CD14-positive monocyte (primary cell): Measurements from ENCODE around the gene ENTREP1. TPM values are rescaled to one million over a fixed set of nuclear protein-coding genes. Genes with fewer than 3 reads are reported as not detected.

Source experiments
- DNase-seq, 3 donors: peaks; one replicate each; pipeline ENCODE4 v3.0.0-alpha.2; 2011 to 2022
- H2AFZ ChIP-seq: 2 replicates; pipeline ENCODE4 v1.6.0; 2012; ENCODE audit warnings: mild to moderate bottlenecking, low read depth, low read length, inconsistent platforms; ENCODE audit not compliant: insufficient read depth, poor library complexity, severe bottlenecking
- H3K27ac ChIP-seq, 2 donors: 1 replicate in 1 of 2; 2 replicates in 1 of 2; pipeline ENCODE4 v1.5.1; 2012 to 2013; ENCODE audit warnings: low read length in 2 of 2, control low read depth in 1 of 2, inconsistent platforms in 1 of 2, low read depth in 1 of 2, mild to moderate bottlenecking in 1 of 2
- H3K27me3 ChIP-seq, 2 donors: one replicate each; pipeline versions ENCODE4 v1.6.0 to v1.6.1; 2011 to 2013; ENCODE audit warnings: low read length in 2 of 2; ENCODE audit not compliant: control insufficient read depth in 2 of 2, insufficient read depth in 2 of 2
- H3K36me3 ChIP-seq, 2 donors: replicated peaks in 1 of 2; 1 replicate in 1 of 2; 2 replicates in 1 of 2; pipeline versions ENCODE4 v1.5.1 to v1.6.1; 2012 to 2013; ENCODE audit warnings: low read length in 2 of 2, control low read depth in 1 of 2, inconsistent platforms in 1 of 2, mild to moderate bottlenecking in 1 of 2; ENCODE audit not compliant: insufficient read depth in 2 of 2, control insufficient read depth in 1 of 2
- H3K4me1 ChIP-seq, 2 donors: 1 replicate in 1 of 2; 2 replicates in 1 of 2; pipeline versions ENCODE4 v1.5.1 to v1.6.1; 2012 to 2013; ENCODE audit warnings: low read length in 2 of 2, control low read depth in 1 of 2, inconsistent platforms in 1 of 2, mild to moderate bottlenecking in 1 of 2, moderate library complexity in 1 of 2; ENCODE audit not compliant: insufficient read depth in 2 of 2, control insufficient read depth in 1 of 2
- H3K4me2 ChIP-seq: replicated peaks from 2 replicates; pipeline ENCODE3; 2012; ENCODE audit warnings: low read length, moderate library complexity, mild to moderate bottlenecking; ENCODE audit not compliant: poor library complexity, severe bottlenecking; ENCODE audit errors: extremely low read depth
- H3K4me3 ChIP-seq, 3 experiments: fragments of 200-600 bp in 1 of 3; sonication (generic) in 1 of 3; replicated peaks in 1 of 3; 1 replicate in 2 of 3; 2 replicates in 1 of 3; pipeline ENCODE4 v1.5.1; 2011 to 2013; ENCODE audit warnings: low read length in 3 of 3, mild to moderate bottlenecking in 3 of 3, control low read depth in 2 of 3, low read depth in 2 of 3, inconsistent platforms in 1 of 3, moderate library complexity in 1 of 3
- H3K79me2 ChIP-seq: 2 replicates; pipeline ENCODE4 v1.6.0; 2012; ENCODE audit warnings: mild to moderate bottlenecking, control low read depth, inconsistent platforms, low read length, moderate library complexity; ENCODE audit not compliant: insufficient read depth
- H3K9ac ChIP-seq: 2 replicates; pipeline ENCODE4 v1.6.0; 2017; ENCODE audit warnings: low read length, mild to moderate bottlenecking; ENCODE audit not compliant: insufficient read depth, poor library complexity, severe bottlenecking
- H3K9me3 ChIP-seq, 2 donors: replicated peaks in 1 of 2; 1 replicate in 1 of 2; 2 replicates in 1 of 2; pipeline versions ENCODE4 v1.5.1 to v1.6.1; 2012 to 2013; ENCODE audit warnings: low read length in 2 of 2, control low read depth in 1 of 2; ENCODE audit not compliant: control insufficient read depth in 1 of 2, insufficient read depth in 1 of 2
- H4K20me1 ChIP-seq: 2 replicates; pipeline ENCODE4 v1.6.0; 2012; ENCODE audit warnings: mild to moderate bottlenecking, low read length, control low read depth, moderate library complexity; ENCODE audit not compliant: insufficient read depth
- H3K27ac Mint-ChIP-seq, 7 donors: one replicate each; pipeline ENCODE4 v1.8.0; 2020; ENCODE audit warnings: mild to moderate bottlenecking in 7 of 7, mixed read lengths in 7 of 7, moderate library complexity in 6 of 7, inconsistent platforms in 2 of 7
- H3K27me3 Mint-ChIP-seq, 3 donors: one replicate each; pipeline ENCODE4 v1.8.0; 2021 to 2022; ENCODE audit warnings: low read depth in 3 of 3, mild to moderate bottlenecking in 3 of 3, mixed read lengths in 3 of 3, moderate library complexity in 3 of 3, inconsistent platforms in 1 of 3
- H3K36me3 Mint-ChIP-seq, 2 donors: one replicate each; pipeline ENCODE4 v1.8.0; 2020; ENCODE audit warnings: mixed read lengths in 2 of 2, inconsistent platforms in 1 of 2, mild to moderate bottlenecking in 1 of 2
- H3K4me1 Mint-ChIP-seq: one replicate; pipeline ENCODE4 v1.8.0; 2020; ENCODE audit warnings: mild to moderate bottlenecking, mixed read lengths
- H3K4me3 Mint-ChIP-seq, 2 donors: one replicate each; pipeline ENCODE4 v1.8.0; 2020; ENCODE audit warnings: mild to moderate bottlenecking in 2 of 2, mixed read lengths in 2 of 2, moderate library complexity in 1 of 2
- H3K9me3 Mint-ChIP-seq, 7 donors: one replicate each; pipeline ENCODE4 v1.8.0; 2020 to 2022; ENCODE audit warnings: mixed read lengths in 7 of 7, mild to moderate bottlenecking in 6 of 7, moderate library complexity in 6 of 7, inconsistent platforms in 2 of 7
- CTCF ChIP-seq: fragments of 200-600 bp; IDR thresholded peaks from one replicate; pipeline ENCODE4 v1.8.0; 2022; ENCODE audit warnings: antibody characterized with exemption, mild to moderate bottlenecking
- WGBS: methylation state at CpG from one replicate; pipeline ENCODE4 v1.1.5; 2013; ENCODE audit warnings: missing lambda C conversion rate; ENCODE audit not compliant: insufficient coverage; 5-methylcytosine and 5-hydroxymethylcytosine counted together
- intact Hi-C, 2 donors: fragments of 100-400 bp; cut with micrococcal nuclease; formaldehyde crosslinking; loops; one replicate each; pipeline versions ENCODE4 v1.15.0 to v1.15.1; 2023
- polyA plus RNA-seq, 3 donors: library from polyadenylated mRNA; depleted of rRNA in 1 of 3; unstranded in 2 of 3; stranded (reverse) in 1 of 3; fragments of 300-500 nt in 2 of 3; fragments of >200 nt in 1 of 3; fragmentation: Illumina TruSeq in 2 of 3; gene quantifications; 1 replicate in 2 of 3; 2 replicates in 1 of 3; pipeline ENCODE4 v1.2.3, GENCODE V29; 2012 to 2021

ENTREP1 gene
- polyA plus RNA-seq, 3 donors = not detected

- Mint-ChIP-seq H3K4me1 (no peaks in the 10 kb centered on the region), H3K27me3 (peaks cover 0 to 2% (median 0%) of the 10 kb centered on the region in 3 donors), H3K4me3 (no peak overlapping the region), H3K27ac (peak overlapping the region in 1 of 7 donors; percentile 20), H3K9me3 (peaks cover 17 to 29% (median 24%) of the 10 kb centered on the region in 7 donors), H3K36me3 (no peaks in the 10 kb centered on the region)
- Histone ChIP-seq H3K4me1 (no peaks in the 10 kb centered on the region), H4K20me1 (no peaks in the 10 kb centered on the region), H3K79me2 (no peaks in the 10 kb centered on the region), H3K9ac (no peak overlapping the region), H3K9me3 (peaks cover 9 to 21% of the 10 kb centered on the region in 2 donors), H3K27ac (no peak overlapping the region), H3K36me3 (no peaks in the 10 kb centered on the region), H3K27me3 (no peaks in the 10 kb centered on the region), H3K4me3 (no peak overlapping the region), H3K4me2 (no peak overlapping the region), H2AFZ (no peak overlapping the region)
- no peak for TF ChIP-seq CTCF
- no peak for DNase-seq
- intact Hi-C loops = no loop called here
These were observed 11.8 kb upstream of the ENTREP1 start for GRCh38 chr9:69313175-69313574.

- Mint-ChIP-seq H3K4me1 (no peaks in the 10 kb centered on the region), H3K27me3 (peaks cover 0 to 5% (median 2%) of the 10 kb centered on the region in 3 donors), H3K9me3 (peaks cover 17 to 29% (median 24%) of the 10 kb centered on the region in 7 donors), H3K27ac (no peak overlapping the region), H3K36me3 (no peaks in the 10 kb centered on the region), H3K4me3 (no peak overlapping the region)
- H3K27ac ChIP-seq = no peak overlapping the region
- peaks cover 0 to 3% of the 10 kb centered on the region in 2 donors for H3K27me3 ChIP-seq
- no peak overlapping the region for H2AFZ ChIP-seq
- peaks cover 9 to 21% of the 10 kb centered on the region in 2 donors for H3K9me3 ChIP-seq
- H3K36me3 ChIP-seq = no peaks in the 10 kb centered on the region
- H3K79me2 ChIP-seq = no peaks in the 10 kb centered on the region
- no peak overlapping the region for H3K4me3 ChIP-seq
- H3K4me2 ChIP-seq = no peak overlapping the region
- H3K4me1 ChIP-seq = no peaks in the 10 kb centered on the region
- no peak for TF ChIP-seq CTCF
- intact Hi-C loops = no loop called here
- H4K20me1 ChIP-seq = no peaks in the 10 kb centered on the region
- WGBS = no CpG with 5 or more reads among the region's 1 CpG
- DNase-seq = no peak
- H3K9ac ChIP-seq = no peak overlapping the region
These were observed 10.5 kb upstream of the ENTREP1 start for GRCh38 chr9:69314547-69314946.
